ENCODE data around the gene SRBD1. TPM values are rescaled to one million over a fixed set of nuclear protein-coding genes. Genes with fewer than 3 reads are reported as not detected.

SRBD1 gene
- total RNA-seq, 1 experiment from 2014 or later = 20.6 TPM

GRCh38 chr2:45496869-45497268, 114.2 kb downstream of the SRBD1 start:
- Histone ChIP-seq H3K9me2 (ENCODE audit: insufficient read depth) (no peaks in the 10 kb centered on the region), H3K27ac (ENCODE audit: low read depth, low read length) (no peak overlapping the region), H3K9ac (ENCODE audit: low read length) (no peak overlapping the region), H3K9me3 (ENCODE audit: control insufficient read depth in 1 of 2, insufficient read depth in 1 of 2, low read depth in 1 of 2, low read length in 2 of 2) (no peaks in the 10 kb centered on the region; a peak in 1 of 4 replicates), H4K20me1 (ENCODE audit: insufficient read depth) (no peaks in the 10 kb centered on the region), H3K4me2 (ENCODE audit: low read length) (no peak overlapping the region), H3K79me2 (ENCODE audit: insufficient read depth, low read length) (no peaks in the 10 kb centered on the region), H3K4me1 (ENCODE audit: control insufficient read depth in 1 of 2, insufficient read depth in 2 of 2, low read length in 2 of 2) (no peaks in the 10 kb centered on the region), H2AFZ (ENCODE audit: low read depth, low read length, poor library complexity, severe bottlenecking) (no peak overlapping the region), H3K4me3 (replicated peaks in 1 of 2; ENCODE audit: low read depth in 1 of 2, low read length in 2 of 2) (no peak overlapping the region), H3K36me3 (ENCODE audit: control insufficient read depth in 1 of 2, insufficient read depth in 2 of 2, low read length in 2 of 2) (no peaks in the 10 kb centered on the region), H3K27me3 (ENCODE audit: insufficient read depth, low read length) (no peaks in the 10 kb centered on the region)
- ChIA-PET CTCF (interaction anchor here (0.9 to 1.3 kb wide), 2 partner anchors 516 to 535 kb away, joined by 3 read pairs; no protein-coding TSS in a partner anchor), POLR2A (no interaction called here), RAD21 (ENCODE audit: low non-redundant PET in 1 of 2, low total read pairs in 2 of 2, uncharacterized antibody in 2 of 2, unreplicated experiment in 2 of 2) (no interaction called here)
- TF ChIP-seq CTCF (IDR thresholded peaks at IDR 0.05 in 2 of 3, conservative IDR thresholded peaks at IDR 0.05 in 1 of 3; ENCODE audit: borderline replicate concordance in 1 of 3, insufficient read depth in 1 of 3, low read depth in 2 of 3, low read length in 2 of 3) (no peak), SIN3A (IDR thresholded peaks at IDR 0.05; ENCODE audit: low read depth) (no peak), EGR1 (IDR thresholded peaks at IDR 0.05; ENCODE audit: low read depth) (no peak), ELF1 (IDR thresholded peaks at IDR 0.05; ENCODE audit: borderline replicate concordance, low read depth) (no peak), CBX3 (IDR thresholded peaks at IDR 0.05; ENCODE audit: low read depth) (no peak), POLR2AphosphoS5 (IDR thresholded peaks at IDR 0.05; ENCODE audit: low read depth, low read length) (no peak), EZH2phosphoT487 (IDR thresholded peaks at IDR 0.05; ENCODE audit: borderline replicate concordance) (no peak), SP1 (IDR thresholded peaks at IDR 0.05; ENCODE audit: low read depth) (no peak), RAD21 (IDR thresholded peaks at IDR 0.05; ENCODE audit: low read depth) (no peak), YY1 (IDR thresholded peaks at IDR 0.05; ENCODE audit: extremely low read depth, insufficient replicate concordance, low read depth, low read length) (no peak), TCF7L2 (IDR thresholded peaks at IDR 0.05; ENCODE audit: borderline replicate concordance, extremely low read depth, insufficient read depth, insufficient read length) (no peak)
- TF ChIP-seq, protein P1, sequence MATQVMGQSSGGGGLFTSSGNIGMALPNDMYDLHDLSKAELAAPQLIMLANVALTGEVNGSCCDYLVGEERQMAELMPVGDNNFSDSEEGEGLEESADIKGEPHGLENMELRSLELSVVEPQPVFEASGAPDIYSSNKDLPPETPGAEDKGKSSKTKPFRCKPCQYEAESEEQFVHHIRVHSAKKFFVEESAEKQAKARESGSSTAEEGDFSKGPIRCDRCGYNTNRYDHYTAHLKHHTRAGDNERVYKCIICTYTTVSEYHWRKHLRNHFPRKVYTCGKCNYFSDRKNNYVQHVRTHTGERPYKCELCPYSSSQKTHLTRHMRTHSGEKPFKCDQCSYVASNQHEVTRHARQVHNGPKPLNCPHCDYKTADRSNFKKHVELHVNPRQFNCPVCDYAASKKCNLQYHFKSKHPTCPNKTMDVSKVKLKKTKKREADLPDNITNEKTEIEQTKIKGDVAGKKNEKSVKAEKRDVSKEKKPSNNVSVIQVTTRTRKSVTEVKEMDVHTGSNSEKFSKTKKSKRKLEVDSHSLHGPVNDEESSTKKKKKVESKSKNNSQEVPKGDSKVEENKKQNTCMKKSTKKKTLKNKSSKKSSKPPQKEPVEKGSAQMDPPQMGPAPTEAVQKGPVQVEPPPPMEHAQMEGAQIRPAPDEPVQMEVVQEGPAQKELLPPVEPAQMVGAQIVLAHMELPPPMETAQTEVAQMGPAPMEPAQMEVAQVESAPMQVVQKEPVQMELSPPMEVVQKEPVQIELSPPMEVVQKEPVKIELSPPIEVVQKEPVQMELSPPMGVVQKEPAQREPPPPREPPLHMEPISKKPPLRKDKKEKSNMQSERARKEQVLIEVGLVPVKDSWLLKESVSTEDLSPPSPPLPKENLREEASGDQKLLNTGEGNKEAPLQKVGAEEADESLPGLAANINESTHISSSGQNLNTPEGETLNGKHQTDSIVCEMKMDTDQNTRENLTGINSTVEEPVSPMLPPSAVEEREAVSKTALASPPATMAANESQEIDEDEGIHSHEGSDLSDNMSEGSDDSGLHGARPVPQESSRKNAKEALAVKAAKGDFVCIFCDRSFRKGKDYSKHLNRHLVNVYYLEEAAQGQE (IDR thresholded peaks at IDR 0.05; ENCODE audit: low read depth) = no peak
- no peak for ATAC-seq
- BruUV-seq (replicated peaks) = no TSS peak
- DNase-seq (ENCODE audit: low read depth, low spot score) = no peak
- intact Hi-C loops (cut with micrococcal nuclease) = loop anchor here (10.0 kb wide), 1 partner anchor 1622 kb away; no protein-coding TSS in a partner anchor

All from HCT116 (cell line).